Stimulated activated effector memory CD8-positive, alpha-beta T cell treated with anti-CD3 and anti-CD28 coated beads, Interleukin-12 subunit alpha, Interleukin-12 subunit beta, amount 100 ng/mL, for 72 hours (primary cell): ENCODE data around the gene MYL7.

ENCODE experiments used
- ATAC-seq: fragments of 150-1000 bp; cut with Tn5 transposase; 2 replicates; pipeline ENCODE4 v1.10.0; 2021
- DNase-seq, 2 donors: peaks; one replicate each; pipeline ENCODE4 v3.0.0; 2021 to 2022; ENCODE audit warnings: low spot score in 2 of 2
- H3K27ac Mint-ChIP-seq: one replicate; pipeline ENCODE4 v1.8.0; 2022; ENCODE audit warnings: mild to moderate bottlenecking, mixed read lengths
- H3K36me3 Mint-ChIP-seq: one replicate; pipeline ENCODE4 v1.8.0; 2022; ENCODE audit warnings: mild to moderate bottlenecking, mixed read lengths
- H3K4me1 Mint-ChIP-seq: one replicate; pipeline ENCODE4 v1.8.0; 2022; ENCODE audit warnings: mixed read lengths
- H3K4me3 Mint-ChIP-seq: one replicate; pipeline ENCODE4 v1.8.0; 2022; ENCODE audit warnings: mild to moderate bottlenecking, mixed read lengths
- H3K9me3 Mint-ChIP-seq: one replicate; pipeline ENCODE4 v1.8.0; 2022; ENCODE audit warnings: mixed read lengths

The MYL7 gene

GRCh38 chr7:44158096-44158872, 17.2 kb upstream of the MYL7 start:
- Mint-ChIP-seq H3K4me3 (no peak overlapping the region), H3K9me3 (no peaks in the 10 kb centered on the region), H3K27ac (no peak overlapping the region), H3K4me1 (no peaks in the 10 kb centered on the region), H3K36me3 (no peaks in the 10 kb centered on the region)
- ATAC-seq: no peak
- no peak for DNase-seq

DNA sequence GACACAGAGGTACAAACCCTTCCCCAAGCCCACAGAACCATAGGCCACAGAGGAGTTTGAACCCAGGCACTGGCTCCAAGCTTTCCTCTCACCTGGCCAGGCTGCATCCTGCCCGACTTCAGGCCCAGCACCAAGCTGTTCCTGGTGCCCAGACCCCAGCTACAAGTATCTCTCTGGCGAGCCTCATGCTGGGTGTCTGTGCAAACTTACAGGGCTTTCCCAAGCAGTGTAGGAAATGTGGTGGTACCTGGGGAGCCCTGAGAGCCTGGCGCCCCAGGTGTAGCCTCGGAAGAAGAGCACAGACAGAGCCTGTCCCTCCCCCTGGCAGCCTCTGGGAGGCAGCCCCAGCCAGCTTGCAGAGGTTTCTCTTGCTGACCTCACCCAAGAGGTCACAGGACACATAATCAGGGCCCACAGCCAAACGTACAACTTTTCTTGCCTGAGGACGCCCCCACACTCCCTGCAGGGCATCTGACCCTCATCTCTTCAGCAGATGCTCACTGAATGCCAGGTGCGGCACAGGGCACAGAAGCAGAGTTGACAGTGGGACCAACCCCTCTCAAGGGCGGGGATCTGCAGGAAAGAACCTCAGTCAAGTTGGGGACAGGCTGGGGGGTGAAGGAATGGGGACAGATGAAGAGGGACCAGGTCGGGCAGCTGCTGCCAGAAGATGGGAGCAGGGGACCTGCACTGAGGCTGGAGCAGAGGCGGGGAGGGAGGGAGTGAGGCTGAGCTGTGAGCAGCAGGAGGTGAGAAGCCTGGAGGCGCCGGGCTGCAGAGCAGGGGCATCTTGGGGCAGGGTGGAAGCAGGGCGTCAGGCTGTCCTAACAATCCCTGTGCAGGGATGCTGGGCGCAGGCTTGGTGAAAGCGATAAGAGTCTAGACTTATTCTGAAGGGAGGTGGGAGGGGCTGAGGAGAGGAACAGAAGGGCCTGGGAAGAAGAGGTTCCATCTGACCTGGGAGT, 16.3 kb upstream of the MYL7 start:
- H3K27ac Mint-ChIP-seq: no peak overlapping the region

DNA sequence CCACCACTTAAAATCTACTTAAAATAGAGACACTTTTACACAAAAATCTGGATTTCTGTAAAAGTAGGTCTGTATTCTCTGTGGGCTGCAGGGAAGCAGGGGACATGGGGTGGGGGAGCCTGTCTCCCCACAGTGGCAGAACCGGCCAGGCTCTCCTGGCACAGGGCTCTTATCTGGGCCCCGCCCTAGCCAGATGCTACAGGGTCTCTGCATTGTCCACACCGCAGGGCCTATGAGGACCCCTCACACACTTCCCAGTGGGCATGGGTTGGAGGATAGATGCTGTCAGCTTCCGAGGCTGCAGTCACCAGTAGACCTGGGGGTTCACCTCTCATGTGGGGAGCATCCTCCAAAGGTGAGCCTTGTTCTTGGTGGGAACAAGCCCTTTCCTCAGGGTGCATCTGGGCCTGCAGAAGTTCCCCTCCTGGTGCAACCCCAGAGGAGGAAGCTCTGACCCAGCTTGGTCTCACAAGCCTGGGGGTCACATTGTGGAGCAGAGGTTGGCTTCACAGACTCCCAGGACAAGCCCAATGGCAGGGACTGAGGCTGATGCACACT, 15.4 kb upstream of the MYL7 start:
- ATAC-seq (no peak), DNase-seq (no peak)
- no peaks in the 10 kb centered on the region for H3K9me3 Mint-ChIP-seq
- peaks cover 5% of the 10 kb centered on the region for H3K4me1 Mint-ChIP-seq
- no peak overlapping the region for H3K4me3 Mint-ChIP-seq
- H3K27ac Mint-ChIP-seq: no peak overlapping the region
- H3K36me3 Mint-ChIP-seq: no peaks in the 10 kb centered on the region

More for the DNA sequence above, 16.3 kb upstream of the MYL7 start:
- Mint-ChIP-seq H3K36me3 (no peaks in the 10 kb centered on the region), H3K4me1 (peaks cover under 1% of the 10 kb centered on the region), H3K9me3 (no peaks in the 10 kb centered on the region), H3K4me3 (no peak overlapping the region)
- ATAC-seq: no peak
- no peak for DNase-seq

- DNase-seq (no peak), ATAC-seq (no peak)
- H3K27ac Mint-ChIP-seq: no peak overlapping the region
- H3K36me3 Mint-ChIP-seq: no peaks in the 10 kb centered on the region
- H3K4me3 Mint-ChIP-seq: no peak overlapping the region
- H3K4me1 Mint-ChIP-seq: peaks cover 5% of the 10 kb centered on the region
- H3K9me3 Mint-ChIP-seq: no peaks in the 10 kb centered on the region
Measured at GRCh38 chr7:44155191-44156185, 14.4 kb upstream of the MYL7 start.

DNA sequence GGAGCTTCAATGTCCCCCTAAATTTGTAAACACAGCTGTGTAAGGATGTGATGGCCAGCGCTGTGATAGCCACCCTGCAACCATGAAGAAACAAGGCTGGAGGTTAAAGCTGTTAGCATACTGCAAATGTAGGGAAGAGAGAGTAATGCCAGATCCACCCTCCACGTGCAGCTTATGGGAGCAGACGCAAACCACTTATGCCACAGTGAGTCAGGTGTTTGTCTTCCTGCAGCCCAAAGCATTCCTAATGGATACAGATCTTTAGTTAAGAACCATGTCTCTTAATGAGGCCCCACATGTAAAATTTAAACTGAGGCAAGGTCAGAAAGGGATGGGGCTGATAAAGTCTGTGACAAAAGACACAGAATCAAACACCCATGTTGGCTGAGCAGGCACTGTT, 13.6 kb upstream of the MYL7 start:
- Mint-ChIP-seq H3K4me1 (peaks cover 5% of the 10 kb centered on the region), H3K4me3 (no peak overlapping the region), H3K36me3 (no peaks in the 10 kb centered on the region), H3K27ac (no peak overlapping the region), H3K9me3 (no peaks in the 10 kb centered on the region)
- no peak for ATAC-seq
- DNase-seq: no peak

DNA sequence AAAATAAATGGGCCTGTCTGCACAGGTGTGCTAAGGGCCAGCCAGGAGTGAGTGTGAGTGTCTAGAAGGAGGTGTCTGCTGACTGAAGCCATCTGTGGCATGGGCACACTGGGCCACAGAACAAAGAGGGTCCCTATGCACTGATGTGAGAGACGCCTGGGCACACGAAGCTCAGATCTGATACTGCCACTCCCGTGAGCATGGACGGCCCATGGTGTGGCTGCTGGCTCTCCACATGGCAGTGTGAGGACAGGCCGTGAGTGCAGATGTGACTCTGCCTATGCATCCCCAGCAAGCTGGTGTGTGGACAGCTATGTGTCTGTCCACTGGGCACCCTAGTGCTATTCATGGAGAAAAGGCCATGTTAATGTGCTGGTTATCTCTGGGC, 12.8 kb upstream of the MYL7 start:
- DNase-seq: no peak
- Mint-ChIP-seq H3K27ac (no peak overlapping the region), H3K9me3 (no peaks in the 10 kb centered on the region), H3K4me1 (peaks cover 5% of the 10 kb centered on the region), H3K36me3 (no peaks in the 10 kb centered on the region), H3K4me3 (no peak overlapping the region)
- no peak for ATAC-seq

- Mint-ChIP-seq H3K4me3 (no peak overlapping the region), H3K27ac (no peak overlapping the region), H3K9me3 (no peaks in the 10 kb centered on the region), H3K4me1 (peaks cover 5% of the 10 kb centered on the region), H3K36me3 (no peaks in the 10 kb centered on the region)
- DNase-seq: no peak
- ATAC-seq: no peak
Measured at GRCh38 chr7:44152971-44153947, 12.1 kb upstream of the MYL7 start.

DNA sequence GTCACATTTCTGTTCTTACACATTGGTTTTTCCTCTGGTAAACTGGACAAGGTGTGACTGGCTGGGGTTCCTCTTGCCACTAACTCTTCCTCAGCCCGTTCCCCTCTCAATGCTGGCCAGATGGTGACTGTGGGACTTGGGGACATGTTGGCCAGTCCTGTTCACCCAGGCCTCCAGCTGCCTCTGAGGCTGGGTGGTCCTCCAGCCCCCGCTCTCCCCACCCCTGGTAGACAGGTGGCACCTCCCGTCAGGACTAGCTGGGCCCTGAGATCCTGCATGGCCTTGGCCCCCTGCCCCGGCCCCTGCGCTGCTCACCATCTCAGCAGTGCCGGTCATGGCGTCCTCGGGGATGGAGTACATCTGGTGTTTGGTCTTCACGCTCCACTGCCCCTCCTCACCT, 10.8 kb upstream of the MYL7 start:
- no peaks in the 10 kb centered on the region for H3K9me3 Mint-ChIP-seq
- DNase-seq: no peak
- no peak for ATAC-seq
- peaks cover 5% of the 10 kb centered on the region for H3K4me1 Mint-ChIP-seq
- no peak overlapping the region for H3K4me3 Mint-ChIP-seq
- H3K27ac Mint-ChIP-seq: peak overlapping the region; percentile 67
- H3K36me3 Mint-ChIP-seq: no peaks in the 10 kb centered on the region

- Mint-ChIP-seq H3K27ac (no peak overlapping the region), H3K4me1 (peaks cover 5% of the 10 kb centered on the region), H3K4me3 (no peak overlapping the region), H3K9me3 (no peaks in the 10 kb centered on the region), H3K36me3 (no peaks in the 10 kb centered on the region)
- ATAC-seq (no peak), DNase-seq (no peak)
Measured at GRCh38 chr7:44150966-44151941, 10.1 kb upstream of the MYL7 start.

DNA sequence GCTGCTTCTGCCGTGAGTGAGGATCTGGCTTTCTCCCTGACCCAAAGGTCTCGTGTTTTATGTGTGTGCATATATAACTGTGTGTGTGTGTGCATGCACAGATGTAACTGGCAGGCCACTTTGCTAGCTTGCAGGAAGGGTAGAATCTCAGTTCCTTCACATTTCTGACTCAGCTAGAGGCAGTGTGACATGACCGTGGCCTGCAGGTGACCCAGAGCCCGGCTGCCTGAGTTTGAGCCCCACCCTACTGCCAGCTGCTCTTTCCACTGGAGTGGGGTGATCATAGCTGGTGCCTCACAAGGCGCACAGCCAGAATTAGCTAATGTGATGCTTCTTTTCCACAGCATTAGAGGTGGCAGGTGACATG, 9.3 kb upstream of the MYL7 start:
- no peaks in the 10 kb centered on the region for H3K36me3 Mint-ChIP-seq
- no peak for DNase-seq
- no peak for ATAC-seq
- peaks cover 10% of the 10 kb centered on the region for H3K4me1 Mint-ChIP-seq
- H3K4me3 Mint-ChIP-seq: no peak overlapping the region
- no peak overlapping the region for H3K27ac Mint-ChIP-seq
- H3K9me3 Mint-ChIP-seq: no peaks in the 10 kb centered on the region

DNA sequence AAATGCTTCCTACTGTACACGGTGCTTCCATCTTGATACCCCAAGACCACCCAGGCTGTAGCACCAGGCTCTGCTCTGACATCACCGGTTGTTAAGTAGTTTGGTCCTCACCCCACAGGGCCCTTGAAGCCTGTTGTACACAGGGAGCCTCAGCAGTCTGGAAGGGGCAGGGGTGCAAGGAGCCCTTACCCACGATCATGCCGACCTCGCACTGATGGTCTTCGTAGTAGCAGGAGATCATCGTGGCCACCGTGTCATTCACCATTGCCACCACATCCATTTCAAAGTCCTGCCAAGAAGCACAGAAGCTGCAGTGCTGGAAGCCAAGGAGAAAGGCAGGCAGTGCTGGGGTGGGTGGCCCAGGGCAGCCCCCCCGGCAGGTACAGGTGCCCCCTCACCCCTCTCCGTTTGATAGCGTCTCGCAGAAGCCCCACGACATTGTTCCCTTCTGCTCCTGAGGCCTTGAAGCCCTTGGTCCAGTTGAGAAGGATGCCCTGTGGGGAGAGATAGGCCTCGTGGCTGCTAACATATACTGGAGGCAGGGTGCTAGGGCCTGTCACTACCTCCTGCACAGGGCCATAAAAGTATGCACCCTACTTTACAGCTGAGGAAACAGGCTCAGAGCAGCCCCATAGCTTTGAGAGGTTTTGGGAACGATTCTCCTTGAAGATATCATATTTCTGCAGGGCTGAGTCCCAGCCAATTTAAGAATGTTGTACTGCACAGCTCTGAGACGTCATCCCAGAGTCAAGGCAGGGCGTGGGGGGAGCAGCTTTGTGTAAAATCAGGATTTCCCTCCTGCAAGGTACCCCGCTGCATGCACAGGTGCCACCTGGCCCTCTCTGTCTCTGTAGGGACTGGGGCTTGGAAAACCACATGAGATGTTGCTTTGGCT, 8.7 kb upstream of the MYL7 start:
- Mint-ChIP-seq H3K9me3 (no peaks in the 10 kb centered on the region), H3K27ac (no peak overlapping the region), H3K36me3 (no peaks in the 10 kb centered on the region), H3K4me3 (no peak overlapping the region), H3K4me1 (peaks cover 16% of the 10 kb centered on the region)
- DNase-seq (no peak), ATAC-seq (no peak)

- Mint-ChIP-seq H3K36me3 (no peaks in the 10 kb centered on the region), H3K27ac (no peak overlapping the region), H3K4me1 (peaks cover 16% of the 10 kb centered on the region), H3K4me3 (no peak overlapping the region), H3K9me3 (no peaks in the 10 kb centered on the region)
- DNase-seq: no peak
- ATAC-seq: no peak
Measured at GRCh38 chr7:44148961-44149536, 7.9 kb upstream of the MYL7 start.
